Suprapubic skin (tissue), 4 donors: Measurements from ENCODE around the gene CKS1B. TPM values are rescaled to one million over a fixed set of nuclear protein-coding genes. Genes with fewer than 3 reads are reported as not detected.
A peak's percentile ranks its signal among the peaks of the same experiment; 100 is the strongest.

Experiments used
- DNase-seq, 2 donors: peaks; one replicate each; pipeline ENCODE4 v3.0.0-alpha.2; 2019; ENCODE audit warnings: low spot score in 2 of 2
- H3K27ac ChIP-seq: fragments of 200-600 bp; sonication (generic); one replicate; pipeline ENCODE4 v1.5.1; 2019
- H3K27me3 ChIP-seq: fragments of 200-600 bp; sonication (generic); one replicate; pipeline ENCODE4 v1.5.1; 2019
- H3K36me3 ChIP-seq: fragments of 200-600 bp; sonication (generic); one replicate; pipeline ENCODE4 v1.5.1; 2019
- H3K4me1 ChIP-seq: fragments of 200-600 bp; sonication (generic); one replicate; pipeline ENCODE4 v1.5.1; 2019
- H3K4me3 ChIP-seq: fragments of 200-600 bp; sonication (generic); one replicate; pipeline ENCODE4 v1.5.1; 2019; ENCODE audit warnings: mild to moderate bottlenecking
- H3K9me3 ChIP-seq: fragments of 200-600 bp; sonication (generic); one replicate; pipeline ENCODE4 v1.5.1; 2019
- EP300 ChIP-seq: sonication (generic); formaldehyde crosslinking; IDR thresholded peaks from one replicate; pipeline ENCODE4 v1.6.1; 2017; ENCODE audit warnings: antibody characterized with exemption
- POLR2A ChIP-seq, 2 donors: fragments of 450-650 bp; IDR thresholded peaks; one replicate each; pipeline ENCODE4 v1.6.1; 2017; ENCODE audit warnings: antibody characterized with exemption in 2 of 2, mild to moderate bottlenecking in 2 of 2, moderate library complexity in 2 of 2
- POLR2AphosphoS5 ChIP-seq, 3 donors: sonication (generic); formaldehyde crosslinking; IDR thresholded peaks; one replicate each; pipeline ENCODE4 v1.6.1; 2017; ENCODE audit warnings: antibody characterized with exemption in 3 of 3
- WGBS: methylation state at CpG from one replicate; pipeline ENCODE4 v1.1.5; 2018; 5-methylcytosine and 5-hydroxymethylcytosine counted together
- total RNA-seq, 4 donors: library from RNA; depleted of rRNA; stranded (reverse); fragments of >200 nt; gene quantifications; one replicate each; pipeline ENCODE4 v1.1.0, GENCODE V29; 2016
- TF ChIP-seq, protein P1 (sequence below), 2 donors: fragments of 200-600 bp in 1 of 2; fragments of 450-650 bp in 1 of 2; sonication (generic) in 1 of 2; IDR thresholded peaks; one replicate each; pipeline ENCODE4 v1.5.1; 2016 to 2019; ENCODE audit warnings: antibody characterized with exemption in 2 of 2, mild to moderate bottlenecking in 1 of 2, moderate library complexity in 1 of 2

The CKS1B gene
- total RNA-seq, 4 donors from 2014 or later = 37.8 to 55.4 (median 49.7) TPM

DNA sequence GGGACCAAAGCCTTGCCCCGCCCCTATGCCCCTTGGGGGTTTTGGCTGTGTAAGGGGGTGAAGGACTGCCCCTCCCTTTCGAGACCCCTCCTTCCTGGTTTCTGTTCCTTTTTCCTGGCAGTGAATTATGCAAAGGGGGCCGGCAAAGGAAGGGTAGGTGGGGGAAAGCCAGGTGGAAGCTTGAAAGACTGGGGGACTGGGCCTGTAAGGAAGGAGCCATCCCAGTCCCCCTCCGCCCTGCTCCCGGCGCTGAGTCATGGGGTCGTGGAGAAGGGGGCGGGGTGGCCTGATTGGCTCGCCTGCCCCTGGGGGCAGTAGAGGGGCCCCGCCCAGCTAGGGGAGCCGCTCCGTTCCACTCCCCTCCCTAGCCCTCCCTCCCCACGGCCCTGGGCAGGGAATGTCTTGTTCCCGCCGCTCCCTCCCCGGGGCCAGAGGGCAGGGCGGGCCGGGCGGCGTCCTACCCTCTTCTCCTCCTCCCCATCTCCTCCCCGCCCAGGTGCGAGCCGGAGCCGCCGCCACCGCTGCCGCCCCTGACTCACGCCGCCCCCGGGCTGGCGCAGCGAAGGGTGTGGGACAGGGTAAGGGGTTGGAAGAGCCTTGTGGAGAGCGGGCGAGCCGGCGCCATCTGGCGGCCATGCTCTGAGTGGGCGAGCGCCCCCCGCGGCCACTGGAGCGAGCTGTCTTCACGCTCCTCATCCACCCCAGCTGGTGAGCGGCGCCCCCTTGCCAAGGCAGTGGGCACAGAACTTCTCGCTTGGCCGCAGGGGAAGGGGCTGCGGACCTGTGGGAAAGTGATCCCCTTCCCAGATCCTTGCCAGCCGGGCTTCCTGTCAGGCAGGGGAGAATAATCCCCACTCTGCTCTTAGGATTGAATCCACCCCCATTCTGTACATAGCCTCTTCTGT lies 42.8 kb downstream of the CKS1B start:
- 10% methylated on average over 7 of the region's 49 CpGs for WGBS
- H3K27ac ChIP-seq = peak overlapping the region; percentile 94
- peaks cover 25% of the 10 kb centered on the region for H3K36me3 ChIP-seq
- no peaks in the 10 kb centered on the region for H3K27me3 ChIP-seq
- no peaks in the 10 kb centered on the region for H3K9me3 ChIP-seq
- TF ChIP-seq, protein P1, sequence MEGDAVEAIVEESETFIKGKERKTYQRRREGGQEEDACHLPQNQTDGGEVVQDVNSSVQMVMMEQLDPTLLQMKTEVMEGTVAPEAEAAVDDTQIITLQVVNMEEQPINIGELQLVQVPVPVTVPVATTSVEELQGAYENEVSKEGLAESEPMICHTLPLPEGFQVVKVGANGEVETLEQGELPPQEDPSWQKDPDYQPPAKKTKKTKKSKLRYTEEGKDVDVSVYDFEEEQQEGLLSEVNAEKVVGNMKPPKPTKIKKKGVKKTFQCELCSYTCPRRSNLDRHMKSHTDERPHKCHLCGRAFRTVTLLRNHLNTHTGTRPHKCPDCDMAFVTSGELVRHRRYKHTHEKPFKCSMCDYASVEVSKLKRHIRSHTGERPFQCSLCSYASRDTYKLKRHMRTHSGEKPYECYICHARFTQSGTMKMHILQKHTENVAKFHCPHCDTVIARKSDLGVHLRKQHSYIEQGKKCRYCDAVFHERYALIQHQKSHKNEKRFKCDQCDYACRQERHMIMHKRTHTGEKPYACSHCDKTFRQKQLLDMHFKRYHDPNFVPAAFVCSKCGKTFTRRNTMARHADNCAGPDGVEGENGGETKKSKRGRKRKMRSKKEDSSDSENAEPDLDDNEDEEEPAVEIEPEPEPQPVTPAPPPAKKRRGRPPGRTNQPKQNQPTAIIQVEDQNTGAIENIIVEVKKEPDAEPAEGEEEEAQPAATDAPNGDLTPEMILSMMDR (IDR thresholded peaks at IDR 0.05) = peak; percentile 97 to 99
- peak; percentile 5 for TF ChIP-seq EP300
- TF ChIP-seq POLR2A (IDR thresholded peaks at IDR 0.05) = no peak
- peak; percentile 59 to 99 (median 99) for TF ChIP-seq POLR2AphosphoS5 (IDR thresholded peaks at IDR 0.05)
- H3K4me3 ChIP-seq = peak overlapping the region; percentile 38
- peaks cover 83% of the 10 kb centered on the region for H3K4me1 ChIP-seq
- peak; percentile 95 to 97 for DNase-seq

DNA sequence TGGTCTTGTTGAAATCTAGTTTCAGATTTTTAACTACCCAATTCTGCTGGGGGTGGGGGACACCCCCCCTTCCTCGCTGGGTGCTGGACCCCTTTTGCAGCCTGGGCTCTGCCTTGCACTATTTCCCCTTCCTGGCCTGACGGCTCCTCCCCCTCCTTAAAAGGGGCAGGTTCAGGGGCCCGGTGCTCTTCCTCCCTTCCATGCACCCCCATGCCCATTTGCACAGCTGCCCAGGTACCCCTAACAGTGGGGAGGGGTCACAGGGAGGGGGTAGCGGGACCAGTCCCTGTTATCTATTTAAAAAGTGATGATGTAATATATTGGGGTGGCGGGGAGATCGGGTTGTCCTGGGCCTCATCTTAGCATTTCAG lies 43.5 kb downstream of the CKS1B start:
- Histone ChIP-seq H3K4me1 (peaks cover 83% of the 10 kb centered on the region), H3K27ac (peak overlapping the region; percentile 94), H3K4me3 (peak overlapping the region; percentile 38), H3K9me3 (no peaks in the 10 kb centered on the region), H3K27me3 (no peaks in the 10 kb centered on the region), H3K36me3 (peaks cover 25% of the 10 kb centered on the region)
- no peak for DNase-seq
- TF ChIP-seq, protein P1 (IDR thresholded peaks at IDR 0.05) = no peak
- TF ChIP-seq EP300 = no peak
- 39% methylated on average over 6 of the region's 6 CpGs for WGBS

DNA sequence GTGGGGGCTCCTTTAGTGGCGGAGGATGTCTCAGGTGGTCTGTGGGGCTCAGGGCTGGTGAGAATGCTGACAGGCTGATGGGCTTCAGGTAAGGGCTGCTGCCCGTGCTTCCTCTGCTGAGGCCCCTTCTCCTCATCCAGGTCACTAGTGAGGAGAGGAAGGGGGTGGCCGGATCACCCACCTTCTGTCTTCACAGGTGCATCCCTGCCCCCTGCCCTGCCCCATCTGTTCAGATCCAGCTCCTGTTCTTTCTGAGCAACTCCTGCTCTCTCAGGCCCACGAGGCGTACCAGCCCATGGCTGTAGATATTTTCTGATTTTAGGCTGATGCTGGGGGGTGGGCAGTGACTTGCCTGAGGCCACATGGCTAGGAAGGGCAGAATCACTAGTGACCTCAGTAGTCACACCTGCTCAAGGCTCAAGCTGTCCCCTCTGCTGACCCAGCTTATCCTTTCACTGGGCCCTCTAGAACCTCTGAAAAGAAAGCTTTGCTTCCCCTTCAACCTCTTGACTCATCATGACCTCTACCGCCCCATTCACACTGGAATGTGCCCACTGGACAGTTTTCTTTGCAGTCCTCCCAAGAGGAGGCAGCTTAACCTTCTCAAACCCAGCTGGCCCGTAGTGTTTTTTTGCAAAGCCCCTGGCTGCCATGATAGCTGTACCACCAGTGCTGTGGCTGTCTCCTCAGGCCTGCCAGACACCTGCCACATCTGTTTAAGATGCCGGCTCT lies 44.3 kb downstream of the CKS1B start:
- Histone ChIP-seq H3K4me1 (peaks cover 78% of the 10 kb centered on the region), H3K27me3 (no peaks in the 10 kb centered on the region), H3K4me3 (no peak overlapping the region), H3K9me3 (no peaks in the 10 kb centered on the region), H3K27ac (peak overlapping the region; percentile 94), H3K36me3 (peaks cover 25% of the 10 kb centered on the region)
- 79% methylated on average over 8 of the region's 8 CpGs for WGBS
- no peak for DNase-seq
- TF ChIP-seq, protein P1 (IDR thresholded peaks at IDR 0.05) = no peak
- TF ChIP-seq POLR2AphosphoS5 (IDR thresholded peaks at IDR 0.05) (no peak), POLR2A (IDR thresholded peaks at IDR 0.05) (no peak), EP300 (no peak)

DNA sequence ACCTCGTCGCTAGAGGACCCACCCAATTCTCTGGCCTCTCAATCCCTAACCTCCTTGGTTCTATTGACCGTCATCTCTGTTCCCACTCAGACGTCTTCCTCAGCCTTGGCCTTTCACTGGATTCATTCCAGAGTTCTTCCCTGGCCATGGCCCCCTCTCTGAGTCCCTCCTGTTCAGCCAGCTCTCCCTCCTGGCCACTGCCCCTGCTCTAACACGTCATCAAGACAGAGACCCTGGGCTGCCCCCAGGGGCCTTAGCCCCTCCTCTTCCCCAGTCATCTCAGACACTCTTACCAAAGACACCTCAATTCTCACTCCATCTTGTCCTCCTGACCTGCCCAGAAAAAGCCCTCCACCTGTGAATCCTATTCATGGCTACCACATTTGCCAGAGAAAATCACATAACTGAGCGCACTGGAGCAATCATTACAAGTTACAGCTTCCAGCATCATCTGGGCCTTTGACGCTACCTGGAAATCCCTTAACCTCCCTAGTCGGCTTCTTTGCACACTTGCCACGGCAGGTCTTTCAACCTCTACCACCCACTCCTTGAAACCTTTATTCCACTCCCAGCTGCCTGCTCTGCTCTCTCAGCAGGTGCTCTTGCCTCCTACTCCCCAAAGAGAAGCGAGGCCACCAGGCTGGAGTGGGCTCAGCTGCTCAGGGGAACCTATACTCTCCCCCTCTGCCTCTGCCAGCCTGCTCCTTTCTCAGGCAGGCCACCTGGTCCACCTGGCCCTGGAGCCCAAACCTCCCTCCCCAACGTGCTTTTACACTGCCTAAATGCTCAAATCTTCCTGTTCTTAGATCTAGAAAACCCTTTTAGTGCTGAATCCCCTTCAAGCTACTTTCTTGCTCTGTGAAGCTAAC lies 45.1 kb downstream of the CKS1B start:
- Histone ChIP-seq H3K27ac (peak overlapping the region; percentile 94), H3K9me3 (no peaks in the 10 kb centered on the region), H3K4me3 (no peak overlapping the region), H3K4me1 (peaks cover 72% of the 10 kb centered on the region), H3K27me3 (no peaks in the 10 kb centered on the region), H3K36me3 (peaks cover 17% of the 10 kb centered on the region)
- no peak for TF ChIP-seq EP300
- no peak for DNase-seq
- 64% methylated on average over 11 of the region's 11 CpGs for WGBS

DNA sequence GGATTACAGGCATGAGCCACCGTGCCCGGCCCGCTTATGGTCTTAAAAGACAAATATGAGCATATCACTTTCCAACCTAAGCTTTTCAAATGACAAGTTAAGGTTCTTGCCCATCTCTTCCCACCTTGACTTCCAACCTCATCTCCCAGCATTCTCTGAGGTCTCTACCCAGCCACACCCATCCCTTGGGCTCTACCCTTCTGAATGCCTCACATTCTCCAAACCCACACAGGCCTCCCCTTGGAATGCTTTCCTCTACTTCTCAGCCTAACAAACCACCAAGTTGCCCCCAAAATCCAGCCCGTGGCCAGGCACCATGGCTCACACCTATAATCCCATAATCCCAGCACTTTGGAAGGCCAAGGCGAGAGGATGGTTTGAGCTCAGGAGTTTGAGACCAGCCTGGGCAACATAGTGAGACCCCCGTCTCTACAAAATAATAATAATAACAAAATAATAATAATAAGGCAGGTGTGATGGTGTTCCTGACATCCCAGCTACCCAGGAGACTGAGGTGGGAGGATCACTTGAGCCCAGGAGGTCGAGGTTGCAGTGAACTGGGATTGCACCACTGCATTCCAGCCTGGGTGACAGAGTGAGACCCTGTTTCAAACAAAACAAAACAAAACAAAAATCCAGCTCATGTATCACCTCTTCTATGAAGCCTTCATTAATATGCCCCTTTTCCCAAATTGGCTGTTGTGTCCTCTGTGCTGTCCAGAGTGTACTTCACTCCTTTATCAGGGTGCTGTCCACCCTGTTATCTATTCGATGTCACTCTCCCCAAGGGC lies 47.9 kb downstream of the CKS1B start:
- TF ChIP-seq POLR2A (IDR thresholded peaks at IDR 0.05) (no peak), EP300 (no peak), POLR2AphosphoS5 (IDR thresholded peaks at IDR 0.05) (no peak)
- TF ChIP-seq, protein P1 (IDR thresholded peaks at IDR 0.05) = no peak

More for the DNA sequence above, 47.9 kb downstream of the CKS1B start:
- Histone ChIP-seq H3K27ac (no peak overlapping the region), H3K36me3 (no peaks in the 10 kb centered on the region), H3K27me3 (no peaks in the 10 kb centered on the region), H3K4me1 (peaks cover 45% of the 10 kb centered on the region), H3K9me3 (no peaks in the 10 kb centered on the region), H3K4me3 (no peak overlapping the region)
- no peak for DNase-seq
- WGBS = 75% methylated on average over 8 of the region's 8 CpGs
